Activated CD8-positive, alpha-beta T cell treated with anti-CD3 and anti-CD28 coated beads for 36 hours (primary cell): ENCODE measurements around the gene CIDEB. TPM values are rescaled to one million over a fixed set of nuclear protein-coding genes. Genes with fewer than 3 reads are reported as not detected.

Source experiments
- ATAC-seq: fragments of 200-7000 bp; cut with Tn5 transposase; one replicate; pipeline ENCODE4 v1.10.0; 2021; ENCODE audit warnings: mild to moderate bottlenecking, moderate library complexity
- CTCF ChIA-PET: fragments of 350-600 bp; sonication (Branson Sonifier 250); formaldehyde crosslinking; loops from one replicate; lab custom pipeline; 2021; ENCODE audit warnings: antibody characterized with exemption; lab: Charles Lee
- POLR2A ChIA-PET: fragments of 350-600 bp; sonication (Branson Sonifier 250); formaldehyde crosslinking; loops from one replicate; lab custom pipeline; 2021; ENCODE audit warnings: antibody characterized with exemption; lab: Charles Lee
- DNase-seq: peaks from one replicate; pipeline ENCODE4 v3.0.0-alpha.2; 2020
- H3K27ac Mint-ChIP-seq: one replicate; pipeline ENCODE4 v1.8.0; 2021; ENCODE audit warnings: mild to moderate bottlenecking, mixed read lengths
- H3K27me3 Mint-ChIP-seq: one replicate; pipeline ENCODE4 v1.8.0; 2021; ENCODE audit warnings: mixed read lengths
- H3K36me3 Mint-ChIP-seq: one replicate; pipeline ENCODE4 v1.8.0; 2021; ENCODE audit warnings: low read depth, mixed read lengths
- H3K4me1 Mint-ChIP-seq: one replicate; pipeline ENCODE4 v1.8.0; 2021; ENCODE audit warnings: low read depth, mixed read lengths
- H3K4me3 Mint-ChIP-seq: one replicate; pipeline ENCODE4 v1.8.0; 2021; ENCODE audit warnings: mild to moderate bottlenecking, moderate library complexity, mixed read lengths
- H3K9me3 Mint-ChIP-seq: one replicate; pipeline ENCODE4 v1.8.0; 2021; ENCODE audit warnings: mixed read lengths
- intact Hi-C: fragments of 100-400 bp; cut with micrococcal nuclease; formaldehyde crosslinking; loops from one replicate; pipeline ENCODE4 v1.10.0; 2022
- total RNA-seq, 2 experiments: library from RNA; stranded (reverse); gene quantifications; one replicate each; pipeline ENCODE4 v1.2.3, GENCODE V29; 2021
- TF ChIP-seq, protein P1 (sequence below): fragments of 200-600 bp; IDR thresholded peaks from one replicate; pipeline ENCODE4 v1.8.0; 2022; ENCODE audit warnings: antibody characterized with exemption, mild to moderate bottlenecking

CIDEB gene
- total RNA-seq, 2 experiments from 2014 or later = 12.1 to 13.6 TPM

DNA sequence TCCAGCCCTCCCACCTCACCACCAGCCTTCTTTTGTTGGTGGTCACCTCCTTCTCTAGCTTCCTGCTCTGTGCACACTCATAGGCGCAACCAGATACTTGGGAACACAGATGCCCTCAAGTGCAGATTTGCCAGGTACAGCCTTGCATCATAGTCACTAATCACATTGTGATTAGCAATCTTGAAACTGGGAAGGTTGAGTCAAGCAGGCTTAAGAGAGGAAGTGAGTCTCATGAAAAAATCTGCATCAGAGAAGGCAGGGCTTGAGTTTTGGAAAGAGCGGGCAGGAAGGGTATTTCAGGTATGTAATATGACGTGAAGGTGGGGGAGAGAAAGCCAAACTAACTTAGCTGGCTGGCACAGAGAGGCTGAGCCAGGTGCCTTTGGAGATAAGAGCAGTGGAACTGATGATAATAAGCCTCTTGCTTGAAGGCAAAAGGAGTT is 33.7 kb downstream of the CIDEB start:
- POLR2A ChIA-PET = interaction anchor here (0.6 to 2.1 kb wide), 8 partner anchors 15 to 157 kb away, joined by 3 to 14 read pairs (median 5); partner anchors contain the start of genes DHRS1, NOP9 and TINF2
- Mint-ChIP-seq H3K36me3 (peaks cover 18% of the 10 kb centered on the region), H3K4me3 (peak overlapping the region; percentile 36), H3K9me3 (peaks cover 3% of the 10 kb centered on the region), H3K27me3 (no peaks in the 10 kb centered on the region), H3K4me1 (peaks cover 64% of the 10 kb centered on the region), H3K27ac (peak overlapping the region; percentile 89)
- peak; percentile 76 for DNase-seq
- intact Hi-C loops = no loop called here
- TF ChIP-seq, protein P1, sequence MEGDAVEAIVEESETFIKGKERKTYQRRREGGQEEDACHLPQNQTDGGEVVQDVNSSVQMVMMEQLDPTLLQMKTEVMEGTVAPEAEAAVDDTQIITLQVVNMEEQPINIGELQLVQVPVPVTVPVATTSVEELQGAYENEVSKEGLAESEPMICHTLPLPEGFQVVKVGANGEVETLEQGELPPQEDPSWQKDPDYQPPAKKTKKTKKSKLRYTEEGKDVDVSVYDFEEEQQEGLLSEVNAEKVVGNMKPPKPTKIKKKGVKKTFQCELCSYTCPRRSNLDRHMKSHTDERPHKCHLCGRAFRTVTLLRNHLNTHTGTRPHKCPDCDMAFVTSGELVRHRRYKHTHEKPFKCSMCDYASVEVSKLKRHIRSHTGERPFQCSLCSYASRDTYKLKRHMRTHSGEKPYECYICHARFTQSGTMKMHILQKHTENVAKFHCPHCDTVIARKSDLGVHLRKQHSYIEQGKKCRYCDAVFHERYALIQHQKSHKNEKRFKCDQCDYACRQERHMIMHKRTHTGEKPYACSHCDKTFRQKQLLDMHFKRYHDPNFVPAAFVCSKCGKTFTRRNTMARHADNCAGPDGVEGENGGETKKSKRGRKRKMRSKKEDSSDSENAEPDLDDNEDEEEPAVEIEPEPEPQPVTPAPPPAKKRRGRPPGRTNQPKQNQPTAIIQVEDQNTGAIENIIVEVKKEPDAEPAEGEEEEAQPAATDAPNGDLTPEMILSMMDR = no peak
- CTCF ChIA-PET = interaction anchor here (0.8 to 3.8 kb wide), 12 partner anchors 9 to 222 kb away, joined by 3 to 26 read pairs (median 4); partner anchors contain the start of genes CARMIL3, CIDEB and TINF2
- ATAC-seq = peak; percentile 56

DNA sequence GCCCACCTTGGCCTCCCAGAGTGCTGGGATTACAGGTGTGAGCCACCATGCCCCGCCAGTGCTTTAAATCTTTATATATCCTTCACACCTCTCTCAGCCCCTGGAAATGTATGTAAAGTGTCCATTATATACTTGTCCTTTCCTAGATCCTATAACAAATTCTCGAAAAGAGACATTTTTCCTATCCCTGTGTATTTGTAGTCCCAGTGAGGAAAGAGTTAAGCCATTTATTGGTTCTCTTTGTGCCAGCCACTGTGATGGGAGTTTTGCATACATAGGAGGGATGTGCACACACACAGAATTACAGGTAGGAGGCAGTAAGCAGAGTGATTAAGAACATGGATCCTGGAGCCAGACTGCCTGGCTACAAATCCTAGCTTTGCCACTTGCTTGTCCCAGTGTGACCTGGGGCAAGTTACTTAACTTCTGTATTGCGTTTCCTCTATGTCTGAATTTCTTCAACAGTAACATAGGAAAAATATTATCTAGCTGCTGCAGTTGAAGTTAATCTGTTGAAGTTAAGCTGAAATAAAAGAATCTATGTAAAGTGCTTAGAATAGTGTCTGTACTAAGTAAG is 34.3 kb downstream of the CIDEB start:
- Mint-ChIP-seq H3K36me3 (peaks cover 17% of the 10 kb centered on the region), H3K27ac (peak overlapping the region; percentile 89), H3K4me1 (peaks cover 58% of the 10 kb centered on the region), H3K4me3 (peak overlapping the region; percentile 36), H3K27me3 (no peaks in the 10 kb centered on the region), H3K9me3 (peaks cover 3% of the 10 kb centered on the region)
- DNase-seq (no peak), ATAC-seq (no peak)
- POLR2A ChIA-PET = interaction anchor here (0.6 to 2.1 kb wide), 8 partner anchors 16 to 157 kb away, joined by 3 to 14 read pairs (median 5); partner anchors contain the start of genes DHRS1, NOP9 and TINF2
- intact Hi-C loops = no loop called here
- CTCF ChIA-PET = interaction anchor here (0.7 to 3.8 kb wide), 13 partner anchors 9 to 222 kb away, joined by 3 to 26 read pairs (median 5); partner anchors contain the start of genes CARMIL3, CIDEB and TINF2
- TF ChIP-seq, protein P1 = no peak

DNA sequence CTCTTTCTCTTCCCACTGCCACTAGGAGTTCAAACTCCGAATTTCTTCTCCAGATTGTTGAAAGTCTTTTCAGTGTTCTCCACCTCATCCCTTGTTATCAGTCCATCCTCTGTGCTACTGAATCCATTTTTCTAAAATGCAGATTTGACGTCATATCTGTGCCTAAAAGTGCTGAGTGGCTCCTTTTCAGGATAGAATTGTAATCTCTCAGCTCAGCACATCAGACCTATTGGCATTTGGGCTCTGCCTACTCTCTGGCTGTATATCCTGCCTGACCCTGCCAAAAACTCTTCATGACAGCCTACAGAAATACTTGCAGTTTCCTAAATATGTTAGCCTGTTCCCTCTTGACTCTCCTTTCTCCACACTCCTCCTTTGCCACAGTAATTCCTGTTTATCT is 35.3 kb downstream of the CIDEB start:
- intact Hi-C loops = no loop called here
- Mint-ChIP-seq H3K27me3 (no peaks in the 10 kb centered on the region), H3K36me3 (peaks cover 13% of the 10 kb centered on the region), H3K4me1 (peaks cover 48% of the 10 kb centered on the region), H3K27ac (peak overlapping the region; percentile 94), H3K9me3 (no peaks in the 10 kb centered on the region), H3K4me3 (peak overlapping the region; percentile 82)
- ATAC-seq = no peak
- ChIA-PET POLR2A (interaction anchor here (0.6 to 4.7 kb wide), 11 partner anchors 11 to 126 kb away, joined by 3 to 21 read pairs (median 8); partner anchors contain the start of genes LTB4R, LTB4R2, PSME2 and RNF31), CTCF (interaction anchor here (0.7 to 5.4 kb wide), 10 partner anchors 11 to 58 kb away, joined by 3 to 66 read pairs (median 10); partner anchors contain the start of genes CIDEB, DHRS1, LTB4R and LTB4R2)
- DNase-seq = no peak
- TF ChIP-seq, protein P1 = no peak

DNA sequence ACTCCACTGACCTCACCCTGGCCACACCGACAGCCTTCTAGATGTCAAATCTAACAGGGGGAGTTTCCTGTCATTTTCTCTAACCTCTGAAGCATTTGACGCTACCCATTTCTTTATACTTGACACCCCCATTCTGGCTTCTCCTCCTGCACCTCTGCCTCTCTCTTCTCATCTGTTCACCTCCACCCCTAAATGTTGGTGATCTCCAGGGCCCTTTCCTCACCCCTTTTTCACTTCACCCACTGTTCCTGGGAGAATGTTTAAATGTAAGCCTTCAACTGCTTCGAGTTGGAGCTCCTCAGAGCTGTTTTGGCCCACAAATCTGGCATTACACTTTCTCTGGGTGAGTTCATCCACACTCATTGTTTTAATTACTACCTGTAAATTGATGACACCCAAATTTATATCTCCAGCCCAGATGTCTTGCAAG is 35.9 kb downstream of the CIDEB start:
- POLR2A ChIA-PET = interaction anchor here (0.6 to 4.7 kb wide), 18 partner anchors 10 to 125 kb away, joined by 3 to 21 read pairs (median 6); partner anchors contain the start of genes CIDEB, LTB4R, LTB4R2 and PSME2
- TF ChIP-seq, protein P1 = no peak

More for the DNA sequence above, 35.9 kb downstream of the CIDEB start:
- Mint-ChIP-seq H3K27me3 (no peaks in the 10 kb centered on the region), H3K4me3 (peak overlapping the region; percentile 82), H3K9me3 (no peaks in the 10 kb centered on the region), H3K4me1 (peaks cover 42% of the 10 kb centered on the region), H3K27ac (peak overlapping the region; percentile 94), H3K36me3 (peaks cover 18% of the 10 kb centered on the region)
- ATAC-seq (no peak), DNase-seq (no peak)
- intact Hi-C loops = loop anchor here (2.0 kb wide), 1 partner anchor 25 kb away; no protein-coding TSS in a partner anchor
- CTCF ChIA-PET = interaction anchor here (0.7 to 5.4 kb wide), 15 partner anchors 10 to 165 kb away, joined by 3 to 66 read pairs (median 7); partner anchors contain the start of genes CIDEB, DHRS1, LTB4R and LTB4R2
